ENCODE data around the gene PBX1.

- TF ChIP-seq EZH2 (IDR thresholded peaks at IDR 0.05; ENCODE audit: low read length, unreplicated experiment) (no peak), CTCF (conservative IDR thresholded peaks at IDR 0.05; ENCODE audit: low read depth, low read length) (no peak), EZH2phosphoT487 (IDR thresholded peaks at IDR 0.05; ENCODE audit: borderline replicate concordance, low read length) (no peak)
Observed at GRCh38 chr1:164682570-164682969, 123.6 kb downstream of the PBX1 start.
